ENCODE measurements around the gene EHBP1L1.

Gene EHBP1L1

DNA sequence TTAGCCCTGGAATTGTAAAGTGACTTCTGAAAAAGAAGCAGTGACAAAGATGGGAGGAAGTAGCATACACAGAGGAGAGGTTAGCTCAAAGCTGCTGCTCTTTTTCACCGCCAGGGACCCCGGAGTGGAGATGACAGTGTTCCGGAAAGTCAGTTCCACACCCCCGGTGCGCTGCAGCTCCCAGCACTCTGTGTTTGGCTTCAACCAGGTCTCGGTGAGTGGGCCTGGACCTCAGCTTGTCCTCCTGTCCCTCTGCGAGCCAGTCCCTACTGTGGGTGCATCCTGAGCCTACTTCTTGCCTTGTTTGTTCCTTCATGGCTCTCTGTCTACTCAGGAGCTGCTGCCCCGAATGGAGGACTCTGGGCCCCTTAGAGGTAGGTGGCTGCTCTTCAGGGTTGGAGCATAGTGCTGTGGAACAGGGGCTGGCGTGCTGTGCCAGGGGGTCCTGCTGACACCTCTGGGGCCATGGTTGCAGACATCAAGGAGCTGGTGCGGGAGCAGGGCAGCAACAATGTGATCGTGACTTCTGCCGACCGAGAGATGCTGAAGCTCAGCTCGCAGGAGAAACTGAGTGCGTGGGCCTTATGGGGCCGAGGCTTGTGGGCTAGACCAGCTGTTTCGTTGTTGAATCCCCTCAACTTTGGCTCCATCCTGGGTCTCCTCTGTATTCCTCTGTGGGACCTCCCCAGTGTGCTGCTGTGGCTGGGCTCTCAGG is 41.4 kb downstream of the EHBP1L1 start:
- DNase-seq = no peak

DNA sequence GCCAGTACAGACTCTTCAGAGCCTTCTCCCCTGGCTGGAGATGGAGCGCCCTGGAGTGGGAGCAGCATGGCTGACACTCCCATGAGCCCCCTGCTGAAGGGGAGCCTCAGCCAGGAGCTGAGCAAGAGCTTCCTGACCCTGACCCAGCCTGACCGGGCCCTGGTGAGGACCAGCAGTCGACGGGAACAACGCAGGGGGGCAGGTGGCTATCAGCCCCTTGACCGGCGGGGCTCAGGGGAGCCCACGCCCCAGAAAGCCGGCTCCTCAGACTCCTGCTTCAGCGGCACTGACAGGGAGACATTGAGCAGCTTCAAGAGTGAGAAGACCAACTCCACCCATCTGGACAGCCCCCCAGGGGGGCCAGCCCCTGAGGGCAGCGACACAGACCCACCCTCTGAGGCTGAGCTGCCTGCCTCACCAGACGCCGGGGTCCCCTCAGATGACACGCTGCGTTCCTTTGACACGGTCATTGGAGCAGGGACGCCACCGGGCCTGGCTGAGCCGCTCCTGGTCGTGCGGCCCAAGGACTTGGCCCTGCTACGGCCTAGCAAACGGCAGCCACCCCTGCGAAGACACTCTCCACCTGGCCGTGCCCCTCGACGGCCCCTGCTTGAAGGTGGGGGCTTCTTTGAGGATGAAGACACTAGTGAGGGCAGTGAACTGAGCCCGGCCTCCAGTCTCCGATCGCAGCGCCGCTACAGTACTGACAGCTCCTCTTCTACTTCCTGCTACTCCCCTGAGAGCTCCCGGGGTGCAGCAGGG is 42.3 kb downstream of the EHBP1L1 start:
- no peak for DNase-seq

DNA sequence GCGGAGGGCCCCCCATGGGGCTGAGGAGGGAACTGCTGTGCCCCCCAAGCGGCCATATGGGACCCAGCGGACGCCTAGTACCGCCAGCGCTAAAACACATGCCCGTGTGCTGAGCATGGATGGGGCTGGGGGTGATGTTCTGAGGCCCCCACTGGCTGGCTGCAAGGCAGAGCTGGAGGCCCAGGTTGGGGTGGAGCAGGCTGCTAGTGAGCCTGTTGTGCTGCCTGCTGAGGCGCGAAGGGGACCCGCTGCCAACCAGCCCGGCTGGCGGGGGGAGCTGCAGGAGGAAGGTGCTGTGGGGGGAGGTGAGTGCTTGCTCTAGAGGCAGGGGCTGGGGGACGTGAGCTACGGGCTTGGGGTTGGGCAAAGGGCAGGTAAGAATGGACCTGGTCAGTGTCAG is 42.9 kb downstream of the EHBP1L1 start:
- DNase-seq = no peak

DNA sequence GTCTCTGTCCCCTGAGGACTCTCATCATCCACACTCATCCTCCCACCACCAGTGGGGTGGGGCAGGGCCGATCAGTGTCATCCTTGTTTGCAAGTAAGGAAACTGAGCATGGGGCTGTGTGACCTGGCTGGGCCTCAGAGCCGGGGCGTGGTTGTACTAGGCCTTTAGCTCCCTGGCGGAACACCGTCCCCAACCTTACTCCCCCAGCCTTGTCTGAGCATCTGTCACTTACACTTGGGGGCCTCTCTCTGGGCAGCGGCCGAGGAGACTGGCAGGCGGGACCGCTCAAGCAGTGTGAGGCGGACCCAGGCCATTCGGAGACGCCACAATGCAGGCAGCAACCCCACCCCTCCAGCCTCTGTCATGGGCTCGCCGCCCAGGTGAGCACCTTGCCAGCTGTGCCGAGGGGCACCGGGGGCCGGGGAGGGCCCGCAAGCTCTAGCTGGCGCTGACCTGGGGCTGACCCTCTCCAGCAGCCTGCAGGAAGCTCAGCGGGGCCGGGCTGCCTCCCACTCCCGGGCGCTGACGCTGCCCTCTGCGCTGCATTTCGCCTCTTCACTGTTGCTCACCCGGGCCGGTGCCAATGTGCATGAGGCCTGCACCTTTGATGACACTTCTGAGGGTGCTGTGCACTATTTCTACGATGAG is 43.6 kb downstream of the EHBP1L1 start:
- no peak for DNase-seq

DNA sequence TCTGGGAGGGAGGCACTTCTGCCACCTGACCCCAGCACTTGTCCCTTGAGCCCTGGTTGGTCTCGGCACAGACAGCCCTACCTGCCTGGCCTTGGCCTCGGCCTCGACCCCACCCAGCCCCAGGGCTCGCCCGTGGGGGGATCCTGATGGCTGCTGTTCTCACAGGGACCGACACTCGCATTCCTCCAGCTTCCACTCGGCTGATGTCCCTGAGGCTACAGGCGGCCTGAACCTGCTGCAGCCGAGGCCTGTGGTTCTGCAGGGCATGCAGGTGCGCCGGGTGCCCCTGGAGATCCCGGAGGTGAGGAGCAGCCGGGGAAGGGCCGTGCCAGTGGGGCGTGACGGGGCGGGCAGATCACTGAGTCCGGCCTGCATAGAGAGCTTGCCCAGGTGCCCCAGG is 44.8 kb downstream of the EHBP1L1 start:
- no peak for DNase-seq

DNA sequence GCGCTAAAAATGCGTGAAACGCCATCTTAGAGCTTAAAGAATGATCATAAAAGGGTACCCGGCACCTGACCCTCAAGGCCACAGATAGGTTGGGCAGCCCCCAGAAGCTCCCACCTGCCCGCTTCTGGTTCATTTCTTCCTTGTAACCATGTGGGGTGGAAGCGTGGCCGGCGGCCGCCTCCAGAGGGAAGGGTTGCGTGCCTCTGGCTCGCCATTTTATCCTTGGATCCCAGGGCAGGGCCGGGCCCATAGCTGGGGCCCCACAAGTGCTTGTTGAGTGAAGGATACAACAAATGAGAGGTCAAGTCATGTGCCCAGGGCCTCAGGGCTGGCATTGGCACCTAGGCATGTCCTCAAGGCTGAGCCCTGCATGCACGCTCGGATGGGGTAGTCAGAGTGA is 45.6 kb downstream of the EHBP1L1 start:
- no peak for DNase-seq

DNA sequence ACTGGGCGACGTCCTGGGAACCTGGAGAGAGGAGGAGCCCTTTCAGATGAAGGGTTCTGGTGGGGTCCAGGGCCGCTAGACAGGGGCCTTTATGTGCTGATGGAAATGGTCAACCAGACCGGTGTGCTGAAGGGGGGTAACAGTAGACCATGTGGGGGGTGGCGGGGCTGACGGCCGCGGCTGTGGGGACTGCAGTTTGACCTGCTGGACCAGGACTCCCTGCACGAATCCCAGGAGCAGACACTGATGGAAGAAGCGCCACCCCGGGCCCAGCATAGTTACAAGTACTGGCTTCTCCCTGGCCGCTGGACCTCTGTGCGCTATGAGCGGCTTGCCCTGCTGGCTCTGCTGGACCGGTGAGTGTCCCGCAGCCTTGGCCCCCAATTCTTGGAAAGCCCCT is 46.2 kb downstream of the EHBP1L1 start:
- DNase-seq = no peak

DNA sequence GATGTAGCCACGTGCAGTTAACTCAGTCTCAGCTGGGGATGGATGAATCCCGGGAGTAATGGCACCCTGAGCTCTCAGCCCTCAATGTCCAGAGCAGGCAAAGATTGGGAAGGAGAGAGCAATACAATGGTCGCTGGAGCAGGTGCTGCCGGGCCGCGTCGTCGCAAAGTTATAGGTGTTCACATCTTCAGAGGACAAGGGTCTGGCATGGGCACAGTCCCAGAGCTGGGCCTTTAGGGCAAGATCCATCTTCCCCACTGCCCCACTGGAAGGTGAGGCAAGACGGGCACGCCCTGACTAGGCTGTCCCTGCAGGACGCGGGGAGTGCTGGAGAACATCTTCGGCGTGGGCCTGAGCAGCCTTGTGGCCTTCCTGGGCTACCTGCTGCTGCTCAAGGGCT is 47.3 kb downstream of the EHBP1L1 start:
- no peak for DNase-seq

DNA sequence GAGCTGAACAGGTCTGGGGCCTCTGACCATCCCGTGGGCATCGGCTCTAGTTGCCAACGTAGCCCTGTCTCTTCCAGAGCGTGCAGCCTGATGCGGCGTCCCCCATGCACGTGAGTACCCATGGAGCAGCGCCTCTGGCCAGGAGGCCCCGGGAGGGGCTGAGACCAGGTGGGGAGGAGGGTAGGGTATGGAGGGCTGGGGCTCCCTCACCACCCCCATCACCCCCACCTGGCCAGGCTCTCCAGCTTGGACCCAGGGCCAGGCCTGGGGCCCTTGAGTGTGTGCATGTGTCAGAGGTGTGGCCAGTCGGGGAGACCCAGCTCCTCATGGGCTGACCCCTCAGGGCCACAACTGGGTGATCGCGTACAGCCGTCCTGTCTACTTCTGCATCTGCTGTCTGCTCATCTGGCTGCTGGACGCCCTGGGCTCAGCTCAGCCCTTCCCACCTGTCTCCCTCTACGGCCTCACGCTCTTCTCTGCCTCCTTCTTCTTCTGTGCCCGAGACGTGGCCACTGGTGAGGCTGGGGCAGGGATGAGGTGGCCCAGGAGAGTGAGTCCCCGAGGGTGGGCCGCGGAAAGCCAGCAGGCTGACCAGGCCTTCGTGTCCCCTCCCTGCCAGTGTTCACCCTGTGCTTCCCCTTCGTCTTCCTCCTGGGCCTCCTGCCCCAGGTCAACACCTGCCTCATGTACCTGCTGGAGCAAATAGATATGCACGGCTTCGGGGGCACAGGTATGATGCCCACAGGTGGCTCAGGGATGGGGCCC is 48.2 kb downstream of the EHBP1L1 start:
- no peak for DNase-seq

DNA sequence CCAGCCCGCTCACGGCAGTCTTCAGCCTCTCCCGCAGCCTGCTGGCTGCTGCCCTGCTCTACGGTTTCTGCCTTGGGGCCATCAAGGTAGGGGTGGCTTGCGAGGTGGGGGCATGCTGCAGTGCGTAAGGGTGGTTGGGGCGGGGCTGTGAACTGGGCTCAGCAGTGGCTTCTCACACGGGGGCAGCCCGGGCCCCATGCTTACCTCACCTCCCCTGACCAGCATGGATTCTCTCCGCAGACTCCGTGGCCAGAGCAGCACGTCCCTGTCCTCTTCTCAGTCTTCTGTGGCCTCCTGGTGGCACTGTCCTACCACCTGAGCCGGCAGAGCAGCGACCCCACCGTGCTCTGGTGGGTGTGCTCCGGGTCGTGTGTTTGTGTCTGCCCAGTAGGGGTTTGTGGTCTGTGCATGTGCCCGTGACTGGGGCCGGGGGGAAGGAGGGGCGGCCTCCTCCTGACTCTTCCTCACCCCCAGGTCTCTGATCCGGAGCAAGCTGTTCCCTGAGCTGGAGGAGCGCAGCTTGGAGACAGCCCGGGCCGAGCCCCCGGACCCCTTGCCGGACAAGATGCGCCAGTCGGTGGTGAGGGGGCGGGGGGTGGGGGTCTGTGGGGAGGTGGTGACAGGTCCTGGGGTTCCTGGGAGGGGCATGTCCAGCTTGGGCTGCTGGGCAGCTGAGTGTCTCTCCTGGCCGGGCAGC is 49.2 kb downstream of the EHBP1L1 start:
- no peak for DNase-seq

DNA sequence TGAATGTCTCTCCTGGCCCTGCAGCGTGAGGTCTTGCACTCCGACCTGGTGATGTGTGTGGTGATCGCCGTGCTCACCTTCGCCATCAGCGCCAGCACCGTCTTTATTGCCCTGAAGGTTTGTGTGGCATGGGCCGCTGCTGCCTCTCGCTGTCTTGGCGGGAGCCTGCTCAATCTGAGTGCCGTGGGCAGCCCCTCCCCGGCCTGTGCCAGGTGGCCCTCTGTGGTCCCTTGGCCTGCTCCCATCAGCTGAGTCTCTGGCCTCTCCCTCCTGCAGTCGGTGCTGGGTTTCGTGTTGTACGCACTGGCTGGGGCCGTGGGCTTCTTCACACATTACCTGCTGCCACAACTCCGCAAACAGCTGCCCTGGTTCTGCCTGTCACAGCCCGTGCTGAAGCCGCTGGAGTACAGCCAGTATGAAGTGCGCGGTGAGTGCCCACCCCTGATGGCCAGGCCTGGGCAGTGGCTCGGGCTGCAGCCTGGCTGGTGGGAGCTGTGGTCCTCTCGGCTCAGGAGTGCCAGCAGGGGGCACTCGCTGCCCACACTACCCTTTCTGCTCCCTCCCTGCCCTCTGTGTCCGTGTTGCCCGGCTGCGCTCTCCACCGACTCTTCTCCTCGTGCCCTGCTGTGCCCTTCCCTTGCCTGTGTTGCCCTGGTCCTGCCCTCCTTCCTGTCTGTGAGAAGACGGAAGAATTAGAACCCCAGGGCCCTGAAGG is 49.9 kb downstream of the EHBP1L1 start:
- peak; percentile 47 for DNase-seq

DNA sequence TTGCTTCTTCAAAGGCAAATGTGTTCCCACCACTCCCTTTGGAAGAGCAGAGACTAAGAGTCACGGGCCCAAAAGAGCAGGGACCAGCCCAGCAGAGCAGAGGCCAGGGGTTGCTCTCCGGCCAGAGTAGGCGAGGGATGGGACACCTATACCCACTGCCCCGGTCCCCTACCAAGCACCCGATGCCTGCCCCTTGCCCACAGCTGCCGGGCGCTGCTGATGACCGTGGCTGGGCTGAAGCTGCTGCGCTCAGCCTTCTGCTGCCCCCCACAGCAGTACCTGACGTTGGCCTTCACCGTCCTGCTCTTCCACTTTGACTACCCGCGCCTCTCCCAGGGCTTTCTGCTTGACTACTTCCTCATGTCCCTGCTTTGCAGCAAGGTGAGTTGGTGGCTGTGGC is 51.3 kb downstream of the EHBP1L1 start:
- DNase-seq = no peak

DNA sequence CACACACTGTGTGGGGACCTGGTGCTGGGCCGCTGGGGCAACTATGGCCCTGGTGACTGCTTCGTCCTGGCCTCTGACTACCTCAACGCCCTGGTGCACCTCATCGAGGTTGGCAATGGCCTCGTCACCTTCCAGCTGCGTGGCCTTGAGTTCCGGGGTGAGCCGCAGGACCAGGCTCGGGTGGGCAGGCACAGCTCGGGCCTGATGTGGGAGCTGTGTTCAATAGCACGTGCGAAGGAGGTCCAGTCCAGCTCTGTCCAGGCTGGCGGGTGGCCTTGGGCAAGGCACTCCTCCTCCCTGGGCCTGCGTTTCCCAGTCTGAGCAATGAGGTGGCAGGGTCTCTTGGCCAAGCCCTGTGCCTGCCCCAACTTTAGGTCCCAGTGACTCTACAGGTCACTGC is 53.7 kb downstream of the EHBP1L1 start:
- DNase-seq = no peak

DNA sequence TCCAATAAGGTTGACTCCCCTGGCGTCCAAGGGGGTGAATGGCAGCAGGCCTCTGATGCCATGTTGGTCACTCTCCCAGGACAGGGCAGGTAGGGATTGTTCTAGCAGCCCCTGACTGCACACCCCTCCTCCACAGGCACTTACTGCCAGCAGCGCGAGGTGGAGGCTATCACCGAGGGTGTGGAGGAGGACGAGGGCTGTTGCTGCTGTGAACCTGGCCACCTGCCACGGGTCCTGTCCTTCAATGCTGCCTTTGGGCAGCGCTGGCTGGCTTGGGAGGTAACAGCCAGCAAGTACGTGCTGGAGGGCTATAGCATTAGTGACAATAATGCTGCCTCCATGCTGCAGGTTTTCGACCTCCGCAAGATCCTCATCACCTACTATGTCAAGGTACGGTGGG is 54.4 kb downstream of the EHBP1L1 start:
- DNase-seq = no peak

DNA sequence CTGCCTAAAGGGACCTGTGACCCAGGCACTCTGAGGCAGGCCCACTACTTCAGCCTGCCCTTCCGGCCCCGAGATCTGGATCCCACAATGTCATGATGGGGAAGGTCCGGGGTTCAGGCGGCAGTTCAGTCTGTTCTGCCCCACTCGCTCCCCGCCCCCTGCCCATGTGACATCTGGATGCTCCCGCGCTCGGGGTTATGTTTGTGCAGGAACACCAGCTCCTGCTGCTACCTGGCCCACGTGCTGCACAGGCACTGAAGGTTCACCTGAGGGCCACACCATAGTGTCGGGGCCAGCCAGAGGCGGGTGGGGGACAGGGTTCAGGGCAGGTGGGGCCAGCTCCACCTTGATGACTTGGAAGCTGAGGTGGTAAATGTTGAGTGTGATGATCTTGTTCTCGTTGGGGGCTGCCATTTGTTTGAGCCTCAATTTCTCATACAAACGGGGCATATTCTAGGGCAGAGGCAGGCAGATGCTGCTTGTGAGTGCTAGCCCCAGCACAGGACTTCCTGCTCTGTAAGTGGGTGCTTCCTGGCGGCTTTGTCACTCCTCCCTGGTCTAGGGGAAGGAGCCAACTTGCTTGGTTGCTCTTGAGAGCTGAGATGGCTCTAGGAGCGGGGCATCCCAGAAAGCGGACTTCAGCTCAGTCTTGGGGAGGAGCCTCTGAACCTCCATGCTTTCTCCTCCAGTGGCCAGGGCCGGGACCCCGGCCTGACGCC is 57.7 kb downstream of the EHBP1L1 start:
- no peak for DNase-seq

DNA sequence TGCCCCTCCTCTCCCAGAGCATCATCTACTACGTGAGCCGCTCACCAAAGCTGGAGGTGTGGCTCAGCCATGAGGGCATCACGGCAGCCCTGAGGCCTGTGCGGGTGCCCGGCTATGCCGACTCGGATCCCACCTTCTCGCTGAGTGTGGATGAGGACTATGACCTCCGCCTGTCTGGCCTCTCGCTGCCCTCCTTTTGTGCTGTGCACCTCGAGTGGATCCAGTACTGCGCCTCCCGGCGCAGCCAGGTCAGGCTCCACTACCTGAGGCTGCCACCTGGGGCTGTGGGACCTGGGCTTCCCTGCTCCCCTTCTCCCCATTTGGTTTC is 58.2 kb downstream of the EHBP1L1 start:
- no peak for DNase-seq

DNA sequence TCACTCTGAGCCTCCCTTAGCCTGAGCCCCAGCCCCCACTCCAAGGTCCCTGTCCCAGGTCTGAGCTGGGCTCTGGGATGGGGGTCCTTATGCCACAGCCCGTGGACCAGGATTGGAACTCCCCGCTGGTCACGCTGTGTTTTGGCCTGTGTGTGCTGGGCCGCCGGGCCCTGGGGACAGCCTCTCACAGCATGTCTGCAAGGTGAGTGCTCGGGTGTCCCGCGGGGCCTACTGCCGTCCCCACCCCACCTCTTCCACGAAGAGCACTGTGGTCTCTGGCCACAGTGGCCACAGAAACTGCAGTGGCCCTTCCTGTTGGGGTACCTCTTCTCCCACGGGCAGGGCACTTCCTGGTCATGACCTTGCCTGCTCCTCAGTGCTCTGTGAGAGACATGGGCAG is 58.6 kb downstream of the EHBP1L1 start:
- DNase-seq = no peak

DNA sequence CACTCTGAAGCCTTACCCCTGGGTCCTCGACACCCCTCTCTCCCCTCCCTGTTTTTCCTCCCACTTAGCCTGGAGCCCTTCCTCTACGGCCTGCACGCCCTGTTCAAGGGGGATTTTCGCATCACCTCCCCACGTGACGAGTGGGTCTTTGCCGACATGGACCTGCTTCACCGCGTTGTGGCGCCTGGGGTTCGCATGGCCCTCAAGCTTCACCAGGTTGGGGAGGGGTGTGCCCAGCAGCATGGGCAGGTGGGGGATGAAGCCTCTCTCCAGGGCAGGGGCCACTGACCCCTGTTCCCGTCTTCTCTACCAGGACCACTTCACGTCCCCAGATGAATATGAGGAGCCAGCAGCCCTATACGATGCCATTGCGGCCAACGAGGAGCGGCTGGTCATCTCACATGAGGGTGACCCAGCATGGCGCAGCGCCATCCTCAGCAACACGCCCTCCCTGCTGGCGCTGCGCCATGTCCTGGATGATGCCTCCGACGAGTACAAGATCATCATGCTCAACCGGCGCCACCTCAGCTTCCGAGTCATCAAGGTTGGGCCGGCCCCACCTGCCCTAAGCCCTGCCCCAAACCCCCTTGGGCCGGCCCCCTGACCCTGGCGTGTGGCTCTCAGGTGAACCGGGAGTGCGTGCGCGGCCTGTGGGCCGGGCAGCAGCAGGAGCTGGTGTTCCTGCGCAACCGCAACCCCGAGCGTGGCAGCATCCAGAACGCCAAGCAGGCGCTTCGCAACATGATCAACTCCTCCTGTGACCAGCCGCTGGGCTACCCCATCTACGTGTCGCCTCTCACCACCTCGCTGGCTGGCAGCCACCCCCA is 59.3 kb downstream of the EHBP1L1 start:
- DNase-seq = no peak

DNA sequence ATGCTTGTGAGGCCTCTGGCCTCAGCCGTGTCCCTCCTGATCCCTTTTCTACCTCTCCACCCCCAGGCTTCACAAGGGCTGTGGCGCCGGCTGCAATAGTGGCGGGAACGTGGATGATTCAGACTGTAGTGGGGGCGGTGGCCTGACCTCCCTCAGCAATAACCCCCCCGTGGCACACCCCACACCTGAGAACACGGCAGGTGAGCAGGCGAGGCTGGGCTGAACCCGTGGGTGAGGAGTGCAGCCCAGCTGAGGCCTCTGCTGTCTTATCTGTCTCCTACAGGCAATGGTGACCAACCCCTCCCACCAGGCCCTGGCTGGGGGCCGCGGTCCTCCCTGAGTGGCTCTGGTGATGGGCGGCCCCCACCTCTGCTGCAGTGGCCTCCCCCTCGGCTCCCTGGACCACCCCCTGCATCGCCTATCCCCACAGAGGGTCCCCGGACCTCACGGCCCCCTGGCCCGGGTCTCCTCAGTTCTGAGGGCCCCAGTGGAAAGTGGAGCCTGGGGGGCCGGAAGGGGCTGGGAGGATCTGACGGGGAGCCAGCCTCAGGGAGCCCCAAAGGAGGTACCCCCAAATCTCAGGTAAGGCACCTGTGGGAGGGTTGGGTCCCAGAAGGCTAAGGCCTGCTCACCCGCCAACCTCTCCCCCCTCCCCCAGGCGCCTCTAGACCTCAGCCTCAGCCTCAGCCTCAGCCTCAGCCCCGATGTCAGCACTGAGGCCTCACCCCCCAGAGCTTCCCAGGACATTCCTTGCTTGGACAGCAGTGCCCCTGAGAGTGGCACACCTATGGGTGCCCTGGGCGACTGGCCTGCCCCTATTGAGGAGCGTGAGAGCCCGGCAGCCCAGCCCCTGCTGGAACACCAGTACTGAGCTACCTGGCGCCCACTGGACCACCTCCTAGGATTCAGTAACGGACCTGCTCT is 60.5 kb downstream of the EHBP1L1 start:
- DNase-seq = no peak

Data from central memory CD4-positive, alpha-beta T cell (primary cell).